BE2C (cell line): ENCODE results near the gene VIT.

ENCODE experiments used
- DNase-seq: peaks from one replicate; pipeline ENCODE4 v3.0.0-alpha.2; 2020
- H3K27me3 ChIP-seq: fragments of 250-450 bp; sonication (Bioruptor Pico); 2 replicates; pipeline ENCODE4 v1.5.1; 2020; ENCODE audit warnings: mild to moderate bottlenecking
- H3K36me3 ChIP-seq: fragments of 250-450 bp; sonication (Bioruptor Pico); 2 replicates; pipeline ENCODE4 v1.5.1; 2020; ENCODE audit warnings: mild to moderate bottlenecking
- H3K4me1 ChIP-seq: fragments of 250-450 bp; sonication (Bioruptor Pico); 2 replicates; pipeline ENCODE4 v1.5.1; 2020
- H3K4me3 ChIP-seq: 2 replicates; pipeline ENCODE4 v1.5.1; 2011; ENCODE audit warnings: low read depth, low read length
- H3K9me3 ChIP-seq: fragments of 250-450 bp; sonication (Bioruptor Pico); 2 replicates; pipeline ENCODE4 v1.5.1; 2020
- CTCF ChIP-seq: IDR thresholded peaks from 2 replicates; pipeline ENCODE4 v1.5.1; 2012; ENCODE audit warnings: mild to moderate bottlenecking, low read depth, low read length

VIT gene

GRCh38 chr2:36831185-36831584 is 134.7 kb downstream of the VIT start:
- TF ChIP-seq CTCF, result no peak
- Histone ChIP-seq H3K36me3 (no peaks in the 10 kb centered on the region), H3K4me3 (no peak overlapping the region), H3K27me3 (peaks cover 3% of the 10 kb centered on the region; the same call in 1 of the 2 replicates), H3K4me1 (no peaks in the 10 kb centered on the region), H3K9me3 (no peaks in the 10 kb centered on the region)
- DNase-seq, result no peak

- DNase-seq, result no peak
- TF ChIP-seq CTCF, result no peak
- Histone ChIP-seq H3K36me3 (no peaks in the 10 kb centered on the region), H3K4me3 (no peak overlapping the region), H3K4me1 (no peaks in the 10 kb centered on the region), H3K9me3 (no peaks in the 10 kb centered on the region), H3K27me3 (no peaks in the 10 kb centered on the region; the same call in 1 of the 2 replicates)
These were observed 137.7 kb downstream of the VIT start for GRCh38 chr2:36834203-36834602.

GRCh38 chr2:36834731-36835524 is 138.4 kb downstream of the VIT start:
- Histone ChIP-seq H3K27me3 (no peaks in the 10 kb centered on the region; the same call in 1 of the 2 replicates), H3K36me3 (no peaks in the 10 kb centered on the region), H3K9me3 (no peaks in the 10 kb centered on the region), H3K4me3 (no peak overlapping the region), H3K4me1 (no peaks in the 10 kb centered on the region)
- no peak for DNase-seq
- TF ChIP-seq CTCF, result no peak

- TF ChIP-seq CTCF, result no peak
- Histone ChIP-seq H3K4me1 (no peaks in the 10 kb centered on the region), H3K9me3 (no peaks in the 10 kb centered on the region)
These were observed 143.6 kb downstream of the VIT start for GRCh38 chr2:36839976-36840617.

GRCh38 chr2:36843838-36844237 is 147.3 kb downstream of the VIT start:
- TF ChIP-seq CTCF, result no peak
- no peaks in the 10 kb centered on the region for H3K9me3 ChIP-seq
- H3K4me1 ChIP-seq, result no peaks in the 10 kb centered on the region
- H3K27me3 ChIP-seq, result no peaks in the 10 kb centered on the region
- DNase-seq, result no peak
- no peaks in the 10 kb centered on the region for H3K36me3 ChIP-seq
- no peak overlapping the region for H3K4me3 ChIP-seq

More at GRCh38 chr2:36839976-36840617, 143.6 kb downstream of the VIT start:
- no peaks in the 10 kb centered on the region; the same call in 1 of the 2 replicates for H3K27me3 ChIP-seq
- DNase-seq, result no peak
- H3K36me3 ChIP-seq, result no peaks in the 10 kb centered on the region
- H3K4me3 ChIP-seq, result no peak overlapping the region

- no peak for TF ChIP-seq CTCF
- Histone ChIP-seq H3K36me3 (no peaks in the 10 kb centered on the region), H3K9me3 (no peaks in the 10 kb centered on the region), H3K4me1 (no peaks in the 10 kb centered on the region), H3K27me3 (no peaks in the 10 kb centered on the region), H3K4me3 (no peak overlapping the region)
- no peak for DNase-seq
These were observed 152.8 kb downstream of the VIT start for GRCh38 chr2:36849265-36849664.
